RCC 7860 (cell line): ENCODE measurements around the gene RCAN3.

Experiments used
- DNase-seq: peaks from one replicate; pipeline ENCODE4 v3.0.0-alpha.2; 2015; ENCODE audit warnings: low spot score
- FAIRE-seq: peaks from 2 replicates; lab custom pipeline; 2012; peaks lifted over from hg19 to GRCh38; lab: Jason Lieb, UNC

The RCAN3 gene

DNA sequence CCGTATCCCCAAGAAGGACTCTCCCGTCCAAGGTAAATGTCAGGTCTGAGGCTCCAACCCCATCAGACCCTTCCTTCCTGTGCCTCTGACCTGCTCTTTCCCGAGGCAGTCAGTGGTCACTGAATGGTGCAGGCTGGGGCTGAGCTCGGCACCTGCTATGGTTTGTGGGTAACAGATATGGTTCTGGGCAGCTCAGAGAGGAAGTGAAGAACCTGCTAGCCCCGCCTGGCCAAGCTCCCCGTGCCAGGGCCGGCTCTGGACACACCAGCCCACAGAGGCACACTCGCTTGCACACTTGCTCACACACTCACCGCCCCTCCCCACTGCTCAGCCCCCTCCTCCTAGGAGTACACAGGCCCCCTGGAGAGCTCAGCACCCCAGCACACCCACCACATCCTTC is 69.7 kb downstream of the RCAN3 start:
- FAIRE-seq (no peak), DNase-seq (no peak)

DNA sequence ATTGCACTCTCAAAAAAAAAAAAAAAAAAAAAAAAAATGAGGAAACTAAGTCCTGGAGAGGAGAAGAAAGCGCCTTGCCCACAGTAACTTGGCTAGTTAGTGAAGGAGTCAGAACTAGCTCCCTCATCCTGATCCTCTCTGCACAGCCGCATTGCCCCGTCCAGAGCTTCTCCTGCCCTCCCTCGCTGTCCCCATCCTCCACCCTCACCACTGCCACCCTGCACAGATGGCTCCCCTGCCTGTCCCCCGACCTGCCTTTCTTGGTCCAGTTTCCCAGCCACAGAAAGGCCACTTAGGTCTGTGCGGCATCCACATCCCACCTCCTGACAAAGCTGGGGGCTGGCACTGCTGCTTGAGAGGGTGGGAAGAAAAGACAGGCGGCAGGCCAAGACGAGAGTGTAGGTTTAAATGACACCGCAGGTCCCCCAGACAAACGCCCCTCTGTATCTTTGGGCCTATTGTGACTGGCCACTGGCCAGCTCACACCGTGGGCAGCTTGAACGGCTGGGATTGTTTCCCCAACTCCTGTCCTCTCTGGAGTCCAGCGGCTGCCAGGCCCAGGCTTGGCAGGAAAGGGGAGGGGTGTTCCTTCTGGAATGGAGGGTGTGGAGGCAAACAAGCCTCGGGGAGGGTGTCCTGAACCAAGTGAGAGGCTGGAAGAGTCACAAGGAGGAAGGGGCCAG is 73.4 kb downstream of the RCAN3 start:
- FAIRE-seq (no peak), DNase-seq (no peak)

DNA sequence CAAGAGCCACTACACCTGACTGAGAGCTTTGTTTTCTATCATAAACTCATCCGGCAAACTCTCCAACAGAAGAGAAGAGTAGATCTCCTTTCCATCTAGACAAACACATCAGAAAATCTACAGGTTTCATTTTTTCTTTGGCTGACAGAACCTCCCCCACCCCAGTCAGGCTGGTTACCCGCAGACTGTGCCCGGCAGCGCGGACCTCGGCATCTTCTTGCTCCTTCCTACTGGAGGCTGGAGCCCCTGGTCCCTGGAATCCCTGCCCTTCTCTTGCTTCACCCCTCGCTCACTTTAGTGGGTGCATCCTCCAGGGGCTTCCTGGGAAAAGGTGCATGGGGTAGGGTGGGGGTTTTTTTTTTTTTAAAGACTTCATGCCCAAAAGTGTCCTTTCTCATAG is 76.2 kb downstream of the RCAN3 start:
- DNase-seq (no peak), FAIRE-seq (no peak)

DNA sequence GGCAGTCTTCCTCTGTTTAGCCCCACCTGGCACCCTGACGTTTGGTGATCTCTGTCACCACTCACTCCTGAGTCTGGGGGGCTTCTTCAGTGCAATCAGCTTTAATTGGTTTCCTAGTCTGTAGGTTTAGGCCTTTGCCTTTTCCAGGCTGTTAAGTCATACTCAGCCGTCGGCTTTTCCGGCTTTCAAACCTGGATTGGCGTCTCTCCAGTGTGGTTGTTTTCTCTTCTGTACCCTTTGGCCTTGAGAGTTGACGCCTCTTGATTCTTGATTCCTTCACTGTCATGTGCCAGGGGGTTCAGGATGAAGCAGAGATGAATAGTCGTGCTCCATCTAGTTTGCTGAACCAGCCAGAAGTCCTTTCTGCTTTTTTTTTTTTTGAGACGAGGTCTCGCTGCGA is 78.1 kb downstream of the RCAN3 start:
- FAIRE-seq (no peak), DNase-seq (no peak)

DNA sequence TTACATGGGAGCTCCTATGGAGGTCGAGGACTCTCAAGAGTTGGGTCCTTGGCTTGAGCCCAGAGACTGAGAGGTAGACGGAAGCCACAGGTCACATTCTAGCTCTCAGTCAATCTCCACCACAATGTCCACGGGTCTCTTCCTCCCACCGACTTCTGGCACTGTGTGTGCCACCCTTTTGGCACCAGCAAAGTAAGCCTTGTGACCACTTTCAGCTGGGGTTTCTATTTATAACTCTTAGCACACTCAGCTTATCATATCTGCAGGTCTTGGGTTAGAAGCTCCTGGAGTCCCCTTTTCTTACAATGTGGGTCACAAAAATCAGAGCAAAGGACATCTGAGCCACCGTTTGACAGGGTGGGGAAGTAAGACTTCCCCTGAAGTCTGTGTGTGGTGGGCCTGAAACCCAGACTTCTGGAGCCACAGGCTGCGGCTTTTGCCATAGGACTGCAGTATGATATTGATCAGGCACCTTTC is 81.6 kb downstream of the RCAN3 start:
- no peak for DNase-seq
- FAIRE-seq, result no peak

DNA sequence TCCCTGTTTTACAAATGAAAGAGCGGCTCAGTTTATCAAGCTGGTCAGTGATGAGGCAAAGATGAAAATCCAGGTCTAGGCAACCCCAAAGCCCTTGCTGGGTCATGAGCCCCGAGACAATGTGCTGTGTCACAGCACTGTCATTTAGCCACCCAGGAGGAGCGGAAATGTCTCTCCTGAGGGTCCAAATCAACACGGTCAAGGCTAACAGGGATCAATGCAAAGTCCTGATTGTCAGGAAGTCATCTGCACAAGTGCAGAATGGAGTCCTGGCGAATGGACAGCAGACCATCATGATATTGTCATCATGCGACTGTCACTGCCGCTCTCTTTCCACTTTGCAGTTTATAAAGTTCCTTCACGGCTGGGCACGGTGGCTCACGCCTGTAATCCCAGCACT is 83.5 kb downstream of the RCAN3 start:
- FAIRE-seq (no peak), DNase-seq (no peak)

DNA sequence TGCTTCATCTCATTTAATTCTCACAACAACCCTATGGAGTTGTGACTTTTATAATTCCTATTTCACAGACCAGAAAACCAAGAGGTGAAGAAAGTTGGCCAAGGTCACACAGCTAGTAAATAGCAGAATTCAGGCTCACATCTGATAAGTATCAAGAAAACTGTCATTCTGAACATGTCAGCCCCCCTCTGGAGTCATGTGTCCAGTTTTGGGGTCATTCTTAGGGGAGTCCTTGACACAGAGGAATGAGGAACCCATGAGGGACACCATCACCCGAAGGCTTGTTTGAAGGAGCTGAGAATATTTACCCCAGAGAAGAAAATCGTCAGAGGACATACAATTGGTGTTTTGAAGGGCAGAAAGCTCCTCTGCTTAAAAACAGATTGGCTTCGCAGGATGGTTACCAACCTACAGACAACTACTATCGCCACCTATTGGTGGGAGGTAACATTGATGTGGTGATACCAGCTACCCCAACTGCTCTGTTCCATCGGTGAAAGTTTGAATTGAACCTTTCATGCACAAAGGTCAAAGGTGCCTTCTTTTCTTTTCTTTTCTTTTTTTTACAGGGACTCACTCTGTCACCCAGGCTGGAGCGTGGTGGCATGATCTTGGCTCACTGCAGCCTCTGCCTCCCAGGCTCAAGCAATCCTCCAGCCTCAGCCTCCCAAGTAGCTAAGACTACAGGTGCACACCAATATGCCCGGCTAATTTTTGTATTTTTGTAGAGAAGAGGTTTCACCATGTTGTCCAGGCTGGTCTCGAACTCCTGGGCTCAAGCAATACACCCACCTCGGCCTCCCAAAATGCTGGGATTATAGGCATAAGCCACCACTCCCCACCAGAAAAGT is 84.6 kb downstream of the RCAN3 start:
- FAIRE-seq (peak; percentile 70), DNase-seq (peak; percentile 52)

DNA sequence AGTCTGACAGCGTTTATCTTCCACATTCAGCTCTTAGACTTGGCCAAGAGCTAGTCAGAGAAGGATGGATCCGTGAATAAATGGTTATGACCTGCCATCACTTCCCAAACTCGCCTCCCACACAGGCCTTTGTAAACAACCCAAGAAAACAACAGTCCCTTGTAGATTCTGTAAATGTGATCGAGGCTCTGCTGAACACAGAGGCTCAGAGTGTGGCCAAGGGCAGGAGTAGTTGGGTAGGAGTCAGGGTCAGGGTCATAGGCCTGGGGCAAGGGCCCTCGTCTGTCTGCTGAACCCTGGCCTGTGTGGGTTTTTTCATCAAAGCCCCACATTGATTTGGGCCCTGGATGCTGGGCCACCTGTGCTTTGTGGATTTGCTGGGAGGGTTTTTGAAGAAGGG is 85.9 kb downstream of the RCAN3 start:
- DNase-seq (no peak), FAIRE-seq (no peak)

DNA sequence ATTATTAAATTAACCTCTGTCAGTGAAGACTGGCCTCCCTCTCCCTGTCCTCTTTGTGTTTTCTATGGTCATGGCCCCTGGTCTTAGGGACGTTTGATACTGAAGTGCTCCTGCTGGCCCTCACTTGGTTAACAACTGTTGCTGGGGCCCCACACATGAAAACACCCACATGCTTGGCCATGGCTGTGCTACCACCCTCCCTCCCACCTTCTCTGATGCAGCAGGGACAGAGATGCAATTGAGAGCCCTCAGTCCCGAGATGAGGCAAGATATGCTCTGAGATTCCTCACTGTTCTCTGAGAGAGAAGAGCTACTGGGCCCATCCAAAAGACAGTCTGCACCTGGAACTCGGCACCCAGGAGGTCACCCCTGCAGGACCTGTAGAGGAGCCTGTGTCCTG is 86.6 kb downstream of the RCAN3 start:
- no peak for FAIRE-seq

More for the DNA sequence above, 86.6 kb downstream of the RCAN3 start:
- DNase-seq, result no peak
